Stimulated activated CD8-positive, alpha-beta memory T cell treated with anti-CD3 and anti-CD28 coated beads, Interleukin-2, amount 100 ng/mL, for 48 hours (primary cell): Measurements from ENCODE around the gene OR2T2.
"Not testable (repeated sequence)": the region's sequence is repeated elsewhere in the genome, so short reads cannot be mapped to it uniquely, and the experiment has no call there.

Experiments used
- DNase-seq, 2 donors: peaks; one replicate each; pipeline ENCODE4 v3.0.0-alpha.2; 2020; ENCODE audit warnings: low read depth in 2 of 2

OR2T2 gene

DNA sequence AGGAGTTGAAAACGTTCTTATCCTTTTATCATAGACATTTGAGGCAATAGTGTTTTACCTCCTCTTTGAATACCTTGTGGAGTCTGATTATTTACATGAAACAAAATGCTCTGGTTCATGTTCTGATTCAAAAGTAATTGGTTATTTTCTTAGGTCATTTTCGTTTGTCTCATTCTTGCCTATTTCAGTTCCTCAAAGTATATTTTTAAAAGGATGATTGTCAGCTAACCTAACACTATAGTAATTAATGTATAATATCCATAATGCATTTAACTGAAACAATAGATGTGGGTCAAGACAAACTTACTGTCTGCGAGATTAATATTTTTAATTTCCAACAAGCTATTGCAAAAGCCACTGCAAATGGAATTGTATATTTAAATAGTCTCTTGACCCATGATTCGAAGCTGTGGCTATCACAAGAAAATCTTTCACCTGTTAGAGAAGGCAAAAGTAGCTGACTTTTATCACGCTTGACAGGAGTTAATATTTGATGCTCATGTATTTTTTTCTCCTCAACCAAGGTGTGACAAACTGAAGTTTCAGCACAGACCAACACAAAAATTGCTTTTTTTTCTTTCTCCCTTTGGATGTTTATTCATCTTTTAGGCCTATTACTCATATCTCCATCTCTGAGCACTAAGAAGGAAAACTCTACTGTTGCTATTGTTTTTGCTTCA lies 5.2 kb downstream of the OR2T2 start:
- DNase-seq: not testable (repeated sequence)

DNA sequence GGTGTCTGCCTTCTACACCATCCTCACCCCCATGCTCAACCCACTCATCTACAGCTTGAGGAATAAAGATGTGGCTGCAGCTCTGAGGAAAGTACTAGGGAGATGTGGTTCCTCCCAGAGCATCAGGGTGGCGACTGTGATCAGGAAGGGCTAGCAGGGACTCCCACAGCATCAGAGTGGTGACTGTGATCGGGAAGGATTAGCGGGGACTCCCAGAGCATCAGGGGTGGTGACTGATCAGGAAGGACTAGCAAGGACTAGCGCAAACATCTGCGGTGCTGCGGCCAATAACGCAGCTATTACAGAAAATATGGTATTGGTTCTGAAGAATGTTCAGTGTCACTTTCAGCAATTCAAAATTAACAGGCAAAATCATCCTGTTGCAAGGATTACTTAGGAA lies 8.2 kb downstream of the OR2T2 start:
- DNase-seq: not testable (repeated sequence)

DNA sequence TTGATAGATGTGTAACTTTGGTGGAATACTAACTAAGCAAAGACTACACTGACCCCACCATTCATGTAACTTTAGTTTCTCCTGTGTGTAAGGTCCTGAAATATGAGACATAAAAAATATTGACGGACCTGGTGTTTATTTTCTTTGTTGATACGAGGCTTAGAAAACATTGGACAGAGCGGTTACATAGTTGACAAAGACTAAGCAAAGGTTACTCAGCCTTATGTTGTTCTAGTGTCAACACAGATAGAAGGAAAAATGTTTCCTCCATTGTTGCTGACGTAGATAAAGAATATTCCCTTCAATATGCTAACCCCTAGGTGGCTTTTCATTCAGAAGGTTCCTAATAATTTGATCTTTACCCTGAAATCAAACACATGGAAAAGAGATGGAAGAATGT lies 9.6 kb downstream of the OR2T2 start:
- DNase-seq: not testable (repeated sequence)

- DNase-seq: not testable (repeated sequence)
Observed at GRCh38 chr1:248456635-248457034, 11.2 kb downstream of the OR2T2 start.

- DNase-seq: not testable (repeated sequence)
Observed at GRCh38 chr1:248459117-248459516, 13.7 kb downstream of the OR2T2 start.

DNA sequence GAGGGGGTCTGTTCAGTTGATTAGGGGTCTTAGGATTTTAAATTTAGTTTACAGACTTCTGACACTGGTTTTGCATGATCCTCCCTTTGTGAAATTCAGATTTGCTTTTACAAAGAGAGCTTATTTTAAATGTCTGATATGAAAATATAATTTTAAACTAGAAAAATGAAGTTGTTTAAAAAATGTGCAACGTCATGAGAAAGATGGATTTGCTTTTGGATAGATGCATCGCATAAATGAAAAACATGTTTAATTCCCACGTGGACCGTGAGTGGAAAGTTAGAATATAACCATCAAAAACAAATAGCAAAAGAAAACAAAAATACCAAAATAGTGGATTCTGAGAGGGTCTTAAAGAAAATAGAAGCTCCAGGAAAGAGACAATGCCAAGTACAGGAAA lies 25.7 kb downstream of the OR2T2 start:
- no peak for DNase-seq

GRCh38 chr1:248472111-248472510 lies 26.7 kb downstream of the OR2T2 start:
- not testable (repeated sequence) for DNase-seq

- DNase-seq: not testable (repeated sequence)
Observed at GRCh38 chr1:248473051-248473450, 27.6 kb downstream of the OR2T2 start, which contains the start of gene OR2T3. OR2T3 (plus strand) TSS chr1:248473351; CDS start chr1:248473351, 0 bp downstream.

DNA sequence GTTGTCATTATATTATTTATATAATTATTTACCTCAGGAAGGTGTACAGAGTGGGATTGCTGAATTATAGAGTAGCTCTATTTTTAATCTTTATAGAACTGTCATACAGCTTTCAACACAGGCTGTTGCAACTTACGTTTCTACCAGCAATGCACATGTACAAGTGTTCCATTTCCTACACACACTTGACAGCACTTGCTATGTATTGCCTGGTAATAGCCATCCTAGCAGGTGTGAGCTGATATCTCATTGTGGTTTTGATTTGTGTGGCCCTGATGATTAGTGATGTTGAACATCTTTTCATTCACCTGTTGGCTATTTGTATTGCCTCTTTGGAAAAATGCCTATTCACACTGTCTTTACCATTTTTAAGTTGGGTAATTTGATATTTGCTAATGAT lies 30.2 kb downstream of the OR2T2 start:
- DNase-seq: not testable (repeated sequence)

- DNase-seq: not testable (repeated sequence)
Observed at GRCh38 chr1:248481686-248482579, 36.5 kb downstream of the OR2T2 start.

DNA sequence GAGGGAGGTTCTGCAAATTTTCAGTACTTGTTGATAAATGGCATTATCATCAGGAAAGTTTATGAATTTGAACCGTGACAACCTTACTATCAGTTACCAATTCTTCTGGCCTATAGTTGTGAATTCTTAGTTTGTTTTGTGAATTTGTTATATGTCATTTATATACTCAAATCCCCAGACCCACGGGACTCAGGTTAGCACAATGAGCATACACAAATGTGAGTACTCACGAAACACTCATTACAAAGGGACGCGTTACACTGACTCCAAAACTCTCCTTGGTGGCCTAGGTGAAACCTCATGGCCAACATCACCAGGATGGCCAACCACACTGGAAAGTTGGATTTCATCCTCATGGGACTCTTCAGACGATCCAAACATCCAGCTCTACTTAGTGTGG lies 42.9 kb downstream of the OR2T2 start, which contains the start of gene OR2T5:
TSS of gene OR2T5 (plus strand) at position 301 of the 400 bp plus-strand sequence. CDS start at position 301, 0 bp downstream.
- DNase-seq: not testable (repeated sequence)

- not testable (repeated sequence) for DNase-seq
Observed at GRCh38 chr1:248496661-248497060, 51.2 kb downstream of the OR2T2 start.

DNA sequence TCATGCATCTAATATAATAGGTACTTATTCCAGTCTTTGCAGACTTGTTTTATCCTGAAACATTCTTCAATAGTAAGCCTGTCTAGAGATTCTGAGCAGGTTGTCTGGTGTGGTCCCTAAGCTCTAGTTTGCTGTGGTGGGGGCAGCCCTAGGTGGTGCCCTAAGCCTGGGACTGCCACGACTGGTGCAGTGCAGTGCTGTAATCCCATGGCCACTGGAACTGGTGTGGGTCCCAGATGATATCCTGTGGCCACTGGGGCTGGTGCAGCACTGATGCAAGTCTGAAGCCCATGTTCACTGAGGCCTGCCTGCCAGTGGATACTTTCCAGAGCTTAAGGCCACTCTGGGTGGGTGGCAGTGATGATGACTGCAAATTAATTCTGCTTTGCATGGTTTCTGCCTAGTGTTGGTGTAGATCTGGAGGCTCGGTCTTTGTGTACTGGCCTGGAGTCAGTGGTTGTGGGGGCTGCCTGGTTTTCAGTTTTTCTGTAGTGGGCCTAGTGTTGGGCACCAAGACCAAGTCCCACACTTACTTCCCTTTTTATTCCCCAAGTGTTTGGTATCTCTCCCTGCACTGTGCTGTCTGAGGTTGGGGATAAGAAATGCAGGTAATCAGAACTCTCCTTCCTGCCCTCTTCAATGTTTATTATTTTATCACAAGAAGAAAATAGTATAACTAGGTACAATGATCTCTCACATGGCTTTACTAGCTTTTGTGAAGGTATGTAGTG lies 55.0 kb downstream of the OR2T2 start:
- not testable (repeated sequence) for DNase-seq
